Adrenal gland (tissue), 12 donors: Measurements from ENCODE around the gene MYCL. TPM values are rescaled to one million over a fixed set of nuclear protein-coding genes. Genes with fewer than 3 reads are reported as not detected.

ENCODE experiments used
- DNase-seq, 7 donors: peaks; one replicate each; pipeline ENCODE4 v3.0.0-alpha.2; 2019 to 2020
- H3K27ac ChIP-seq, 5 donors: fragments of 200-600 bp; sonication (generic) in 4 of 5; 1 replicate in 3 of 5; 2 replicates in 2 of 5; pipeline versions ENCODE4 v1.5.1 to v1.8.0; 2016 to 2020; ENCODE audit warnings: mild to moderate bottlenecking in 1 of 5
- H3K27me3 ChIP-seq: fragments of 200-600 bp; 2 replicates; pipeline ENCODE4 v1.8.0; 2021
- H3K36me3 ChIP-seq, 2 donors: fragments of 200-600 bp; replicated peaks in 1 of 2; 1 replicate in 1 of 2; 2 replicates in 1 of 2; pipeline versions ENCODE4 v1.5.1 to v1.8.0; 2018 to 2022
- H3K4me1 ChIP-seq, 2 donors: fragments of 200-600 bp; replicated peaks in 1 of 2; 1 replicate in 1 of 2; 2 replicates in 1 of 2; pipeline versions ENCODE4 v1.5.1 to v1.8.0; 2018 to 2021
- H3K4me3 ChIP-seq, 4 donors: fragments of 200-600 bp; sonication (generic) in 3 of 4; one replicate each; pipeline ENCODE4 v1.5.1; 2016 to 2018
- H3K9me3 ChIP-seq, 3 donors: fragments of 200-600 bp; sonication (generic) in 1 of 3; replicated peaks in 1 of 3; 1 replicate in 2 of 3; 2 replicates in 1 of 3; pipeline versions ENCODE4 v1.5.1 to v1.8.0; 2016 to 2021
- CTCF ChIP-seq, 6 experiments: fragments of 450-650 bp in 4 of 6; fragments of 200-600 bp in 2 of 6; sonication (generic) in 1 of 6; IDR thresholded peaks; 1 replicate in 5 of 6; 2 replicates in 1 of 6; pipeline versions ENCODE4 v1.5.1 to v1.8.0; 2016 to 2021; ENCODE audit warnings: antibody characterized with exemption in 6 of 6, mild to moderate bottlenecking in 2 of 6, moderate library complexity in 1 of 6
- POLR2A ChIP-seq, 2 donors: fragments of 450-650 bp; IDR thresholded peaks; one replicate each; pipeline ENCODE4 v1.6.1; 2017; ENCODE audit warnings: antibody characterized with exemption in 2 of 2, mild to moderate bottlenecking in 2 of 2, moderate library complexity in 1 of 2
- WGBS, 4 donors: extraction: QIAGEN DNeasy Blood & Tissue Kit in 2 of 4; methylation state at CpG; one replicate each; pipeline versions ENCODE4 v1.1.5 to v1.1.7; 2013 to 2017; 5-methylcytosine and 5-hydroxymethylcytosine counted together
- intact Hi-C, 2 donors: fragments of 100-400 bp; cut with DNase I; formaldehyde crosslinking; loops; one replicate each; pipeline versions ENCODE4 v1.14.1 to v1.15.0; 2022 to 2023
- polyA plus RNA-seq, 3 donors: library from polyadenylated mRNA; stranded (reverse); fragments of 200-250 nt in 2 of 3; fragments of 350-450 nt in 1 of 3; fragmentation: Illumina TruSeq in 1 of 3; extraction: RNeasy Lipid Tissue Mini Kit (QIAGEN cat#74804) in 1 of 3; gene quantifications; one replicate each; pipeline ENCODE4 v1.2.3, GENCODE V29; 2013 to 2014
- total RNA-seq, 9 donors: library from RNA; depleted of rRNA in 4 of 9; stranded (reverse); fragments of >200 nt in 4 of 9; fragments of 120-200 nt in 1 of 9; fragmentation: NEBNext Ultra II Directional in 1 of 9; extraction: Animal tissue kit (Norgen Biotek cat#: 25700) in 1 of 9; gene quantifications; one replicate each; pipeline versions ENCODE4 v1.1.0 to v1.2.4, GENCODE V29; 2013 to 2023
- donor health status: healthy with polysubstance abuse.
- donor health status: Bipolar disorder and iron deficiency.
- donor health status: DM: yes; HTN: yes; CAD: no.
- donor health status: DM: no; HTN: no; CAD: no.
- donor health status: DM: no; HTN: no; CAD: no.
- donor health status: DM: yes; HTN: yes; CAD: no.

Gene MYCL
- total and polyA plus RNA-seq, 12 donors, result 0.07 to 0.69 (median 0.36) TPM; not detected in 1

GRCh38 chr1:39928809-39929587 lies 27.3 kb upstream of the MYCL start:
- H3K27me3 ChIP-seq, result no peaks in the 10 kb centered on the region
- no peak overlapping the region for H3K27ac ChIP-seq
- H3K4me3 ChIP-seq, result no peak overlapping the region
- no peaks in the 10 kb centered on the region for H3K9me3 ChIP-seq
- DNase-seq, result no peak
- TF ChIP-seq POLR2A (IDR thresholded peaks at IDR 0.05) (no peak), CTCF (IDR thresholded peaks at IDR 0.05) (no peak)
- intact Hi-C loops, result no loop called here
- 67 to 75% (median 71%) methylated on average over 5 to 7 of the region's 7 CpGs for WGBS, 4 donors
- H3K36me3 ChIP-seq, result no peaks in the 10 kb centered on the region
- no peaks in the 10 kb centered on the region for H3K4me1 ChIP-seq

DNA sequence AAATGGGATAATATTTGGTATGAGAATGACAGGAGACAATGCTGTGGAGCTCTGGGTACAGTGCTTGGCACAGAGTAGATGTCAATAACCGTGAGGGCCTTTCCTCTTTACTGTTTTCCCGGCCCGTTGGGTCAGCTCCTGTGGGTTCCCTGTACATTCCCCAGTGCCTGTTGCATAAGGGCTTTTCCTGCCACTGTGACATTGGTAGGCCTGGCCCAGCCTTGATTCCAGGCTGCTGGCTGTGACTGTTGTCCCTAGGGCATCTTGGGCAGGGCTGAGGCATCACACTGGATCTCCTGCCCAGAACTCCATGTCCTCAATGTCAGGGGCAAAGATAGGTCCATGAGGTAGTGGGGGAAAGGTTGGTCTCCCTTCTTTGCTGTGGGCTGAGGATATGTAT lies 25.8 kb upstream of the MYCL start:
- peak in 1 of 7 donors; percentile 20 for DNase-seq
- Histone ChIP-seq H3K4me3 (no peak overlapping the region), H3K27ac (no peak overlapping the region), H3K36me3 (no peaks in the 10 kb centered on the region), H3K4me1 (no peaks in the 10 kb centered on the region), H3K9me3 (no peaks in the 10 kb centered on the region), H3K27me3 (no peaks in the 10 kb centered on the region)
- 61 to 80% (median 71%) methylated on average over 3 of the region's 3 CpGs for WGBS, 4 donors
- TF ChIP-seq CTCF (IDR thresholded peaks at IDR 0.05) (no peak), POLR2A (IDR thresholded peaks at IDR 0.05) (no peak)
- intact Hi-C loops, result no loop called here

- H3K27ac ChIP-seq, result no peak overlapping the region
- no peak for TF ChIP-seq POLR2A (IDR thresholded peaks at IDR 0.05)
- TF ChIP-seq CTCF (IDR thresholded peaks at IDR 0.05), result no peak
- H3K4me1 ChIP-seq, result no peaks in the 10 kb centered on the region
- no peak for DNase-seq
- intact Hi-C loops, result no loop called here
- 64 to 76% (median 71%) methylated on average over 6 of the region's 6 CpGs for WGBS, 4 donors
- no peak overlapping the region for H3K4me3 ChIP-seq
- H3K36me3 ChIP-seq, result no peaks in the 10 kb centered on the region
- H3K9me3 ChIP-seq, result no peaks in the 10 kb centered on the region
- peaks cover 4% of the 10 kb centered on the region for H3K27me3 ChIP-seq
These were observed 25.1 kb upstream of the MYCL start for GRCh38 chr1:39926820-39927219.

- intact Hi-C loops, result no loop called here
- 69 to 80% (median 77%) methylated on average over 4 to 6 of the region's 6 CpGs for WGBS, 4 donors
- Histone ChIP-seq H3K36me3 (no peaks in the 10 kb centered on the region), H3K4me3 (no peak overlapping the region), H3K4me1 (no peaks in the 10 kb centered on the region), H3K27ac (no peak overlapping the region), H3K9me3 (no peaks in the 10 kb centered on the region), H3K27me3 (peaks cover 4% of the 10 kb centered on the region)
- TF ChIP-seq POLR2A (IDR thresholded peaks at IDR 0.05) (no peak), CTCF (IDR thresholded peaks at IDR 0.05) (no peak)
- DNase-seq, result no peak
These were observed 24.7 kb upstream of the MYCL start for GRCh38 chr1:39926343-39926793.
